ENCODE data around the gene MED4.

Gene MED4

GRCh38 chr13:48094781-48095502, at the start of gene MED4:
MED4 (minus strand) TSS chr13:48095104; CDS start chr13:48095078, 26 bp downstream.
- DNase-seq = peak; percentile 94

- no peak for DNase-seq
These were observed 49.6 kb upstream of the MED4 start for GRCh38 chr13:48144413-48145035.

- no peak for DNase-seq
These were observed 47.5 kb upstream of the MED4 start for GRCh38 chr13:48142436-48142835.

GRCh38 chr13:48138270-48138669, 43.4 kb upstream of the MED4 start:
- peak; percentile 23 for DNase-seq

GRCh38 chr13:48132961-48133360, 38.1 kb upstream of the MED4 start:
- no peak for DNase-seq

GRCh38 chr13:48131533-48131932, 36.6 kb upstream of the MED4 start:
- DNase-seq = no peak

GRCh38 chr13:48126944-48127830, 32.3 kb upstream of the MED4 start:
- no peak for DNase-seq

GRCh38 chr13:48125794-48126228, 30.9 kb upstream of the MED4 start:
- DNase-seq = no peak

- DNase-seq = no peak
These were observed 28.9 kb upstream of the MED4 start for GRCh38 chr13:48123812-48124211.

- DNase-seq = no peak
These were observed 26.8 kb upstream of the MED4 start for GRCh38 chr13:48121733-48122132.

- no peak for DNase-seq
These were observed 25.3 kb upstream of the MED4 start for GRCh38 chr13:48120241-48120640.

- no peak for DNase-seq
These were observed 23.1 kb upstream of the MED4 start for GRCh38 chr13:48118030-48118429.

- DNase-seq = no peak
These were observed 21.9 kb upstream of the MED4 start for GRCh38 chr13:48116808-48117207.

- DNase-seq = no peak
These were observed 18.8 kb upstream of the MED4 start for GRCh38 chr13:48113756-48114130.

GRCh38 chr13:48112896-48113755, 18.2 kb upstream of the MED4 start:
- DNase-seq = no peak

GRCh38 chr13:48110931-48111721, 16.2 kb upstream of the MED4 start:
- no peak for DNase-seq

- DNase-seq = no peak
These were observed 15.4 kb upstream of the MED4 start for GRCh38 chr13:48110132-48110868.

GRCh38 chr13:48108106-48108505, 13.2 kb upstream of the MED4 start:
- DNase-seq = no peak

GRCh38 chr13:48097793-48098192, 2.9 kb upstream of the MED4 start:
- DNase-seq = no peak

GRCh38 chr13:48096670-48097069, 1.8 kb upstream of the MED4 start:
- DNase-seq = no peak

- DNase-seq = no peak
These were observed 512 bp downstream of the MED4 start for GRCh38 chr13:48094404-48094780.

Measured in stimulated activated naive CD4-positive, alpha-beta T cell treated with Interleukin-2 at 50 U/mL for 16 hours (primary cell).